ENCODE results near the gene GLO1. TPM values are rescaled to one million over a fixed set of nuclear protein-coding genes. Genes with fewer than 3 reads are reported as not detected.

Gene GLO1
- total and polyA plus RNA-seq, 2 donors (not counting 1 experiment from before 2014, with no cell fraction given) = 18.5 to 31.6 TPM

GRCh38 chr6:38720295-38720694, 17.4 kb upstream of the GLO1 start:
- ATAC-seq (ENCODE audit: low read depth) (no peak), DNase-seq (no peak)
- Histone ChIP-seq H3K27me3 (replicated peaks in 1 of 4; ENCODE audit: control extremely low read depth in 1 of 4, control insufficient read depth in 3 of 4, insufficient read depth in 4 of 4, low read length in 3 of 4) (peaks cover 0 to 32% (median 20%) of the 10 kb centered on the region in 4 experiments), H3K79me2 (ENCODE audit: control insufficient read depth, insufficient read depth, low read length) (no peaks in the 10 kb centered on the region), H4K20me1 (ENCODE audit: control insufficient read depth, insufficient read depth, low read length, poor library complexity, severe bottlenecking) (no peaks in the 10 kb centered on the region), H3K4me3 (ENCODE audit: control extremely low read depth in 1 of 5, extremely low read depth in 1 of 5, insufficient read depth in 1 of 5, low read depth in 2 of 5, low read length in 4 of 5) (no peak overlapping the region), H3K4me1 (ENCODE audit: control insufficient read depth in 2 of 2, insufficient read depth in 2 of 2, low read length in 2 of 2) (peaks cover 0 to 2% of the 10 kb centered on the region in 2 donors), H2AFZ (ENCODE audit: insufficient read depth, low read depth, low read length, poor library complexity, severe bottlenecking) (no peak overlapping the region), H3K27ac (ENCODE audit: low read length in 2 of 2) (no peak overlapping the region), H3K36me3 (replicated peaks in 1 of 2; ENCODE audit: control extremely low read depth in 1 of 2, control insufficient read depth in 1 of 2, extremely low read depth in 1 of 2, insufficient read depth in 2 of 2, low read length in 1 of 2) (no peaks in the 10 kb centered on the region), H3K9ac (ENCODE audit: low read length) (no peak overlapping the region), H3K4me2 (replicated peaks; ENCODE audit: low read depth, low read length, poor library complexity, severe bottlenecking) (no peak overlapping the region), H3K9me3 (ENCODE audit: control extremely low read depth in 1 of 3, control insufficient read depth in 2 of 3, insufficient read depth in 1 of 3, low read length in 2 of 3) (peaks cover 0 to 7% (median 6%) of the 10 kb centered on the region in 3 donors)
- no CpG with 5 or more reads among the region's 2 CpGs for WGBS (ENCODE audit: insufficient coverage)
- ChIA-PET CTCF (no interaction called here), POLR2A (no interaction called here)
- TF ChIP-seq, protein P1, sequence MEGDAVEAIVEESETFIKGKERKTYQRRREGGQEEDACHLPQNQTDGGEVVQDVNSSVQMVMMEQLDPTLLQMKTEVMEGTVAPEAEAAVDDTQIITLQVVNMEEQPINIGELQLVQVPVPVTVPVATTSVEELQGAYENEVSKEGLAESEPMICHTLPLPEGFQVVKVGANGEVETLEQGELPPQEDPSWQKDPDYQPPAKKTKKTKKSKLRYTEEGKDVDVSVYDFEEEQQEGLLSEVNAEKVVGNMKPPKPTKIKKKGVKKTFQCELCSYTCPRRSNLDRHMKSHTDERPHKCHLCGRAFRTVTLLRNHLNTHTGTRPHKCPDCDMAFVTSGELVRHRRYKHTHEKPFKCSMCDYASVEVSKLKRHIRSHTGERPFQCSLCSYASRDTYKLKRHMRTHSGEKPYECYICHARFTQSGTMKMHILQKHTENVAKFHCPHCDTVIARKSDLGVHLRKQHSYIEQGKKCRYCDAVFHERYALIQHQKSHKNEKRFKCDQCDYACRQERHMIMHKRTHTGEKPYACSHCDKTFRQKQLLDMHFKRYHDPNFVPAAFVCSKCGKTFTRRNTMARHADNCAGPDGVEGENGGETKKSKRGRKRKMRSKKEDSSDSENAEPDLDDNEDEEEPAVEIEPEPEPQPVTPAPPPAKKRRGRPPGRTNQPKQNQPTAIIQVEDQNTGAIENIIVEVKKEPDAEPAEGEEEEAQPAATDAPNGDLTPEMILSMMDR (IDR thresholded peaks at IDR 0.05) = no peak
- TF ChIP-seq EZH2 (IDR thresholded peaks at IDR 0.05; ENCODE audit: borderline replicate concordance, insufficient read depth, low read depth, low read length, poor library complexity, severe bottlenecking) = no peak
- no peaks in the 10 kb centered on the region for H3K4me1 Mint-ChIP-seq
- peaks cover 43% of the 10 kb centered on the region for H3K27me3 Mint-ChIP-seq
- H3K4me3 Mint-ChIP-seq = no peak overlapping the region
- H3K27ac Mint-ChIP-seq = no peak overlapping the region
- intact Hi-C loops (cut with micrococcal nuclease) = no loop called here
- no peaks in the 10 kb centered on the region for H3K9me3 Mint-ChIP-seq (ENCODE audit: insufficient read depth)

GRCh38 chr6:38719358-38719757, 16.4 kb upstream of the GLO1 start:
- H3K9me3 Mint-ChIP-seq (ENCODE audit: insufficient read depth) = no peaks in the 10 kb centered on the region
- H3K27ac ChIP-seq (ENCODE audit: low read length in 2 of 2) = no peak overlapping the region
- WGBS (ENCODE audit: insufficient coverage) = 100% methylated on average over 1 of the region's 1 CpG
- no peak for ATAC-seq (ENCODE audit: low read depth)
- ChIA-PET POLR2A (no interaction called here), CTCF (no interaction called here)
- H3K4me1 Mint-ChIP-seq = peaks cover 1% of the 10 kb centered on the region
- H3K4me2 ChIP-seq (replicated peaks; ENCODE audit: low read depth, low read length, poor library complexity, severe bottlenecking) = no peak overlapping the region
- TF ChIP-seq EZH2 (IDR thresholded peaks at IDR 0.05; ENCODE audit: borderline replicate concordance, insufficient read depth, low read depth, low read length, poor library complexity, severe bottlenecking) = no peak
- TF ChIP-seq, protein P1 (IDR thresholded peaks at IDR 0.05) = no peak
- peaks cover 9 to 11% of the 10 kb centered on the region in 2 donors for H3K4me1 ChIP-seq (ENCODE audit: control insufficient read depth in 2 of 2, insufficient read depth in 2 of 2, low read length in 2 of 2)
- H4K20me1 ChIP-seq (ENCODE audit: control insufficient read depth, insufficient read depth, low read length, poor library complexity, severe bottlenecking) = no peaks in the 10 kb centered on the region
- intact Hi-C loops (cut with micrococcal nuclease) = no loop called here
- peaks cover 0 to 40% (median 25%) of the 10 kb centered on the region in 4 experiments for H3K27me3 ChIP-seq (replicated peaks in 1 of 4; ENCODE audit: control extremely low read depth in 1 of 4, control insufficient read depth in 3 of 4, insufficient read depth in 4 of 4, low read length in 3 of 4)
- no peak overlapping the region for H3K4me3 ChIP-seq (ENCODE audit: control extremely low read depth in 1 of 5, extremely low read depth in 1 of 5, insufficient read depth in 1 of 5, low read depth in 2 of 5, low read length in 4 of 5)
- H3K9ac ChIP-seq (ENCODE audit: low read length) = no peak overlapping the region
- peaks cover 0 to 7% (median 6%) of the 10 kb centered on the region in 3 donors for H3K9me3 ChIP-seq (ENCODE audit: control extremely low read depth in 1 of 3, control insufficient read depth in 2 of 3, insufficient read depth in 1 of 3, low read length in 2 of 3)
- H3K4me3 Mint-ChIP-seq = no peak overlapping the region
- no peak for DNase-seq
- no peaks in the 10 kb centered on the region for H3K36me3 ChIP-seq (replicated peaks in 1 of 2; ENCODE audit: control extremely low read depth in 1 of 2, control insufficient read depth in 1 of 2, extremely low read depth in 1 of 2, insufficient read depth in 2 of 2, low read length in 1 of 2)
- H3K27me3 Mint-ChIP-seq = peaks cover 44% of the 10 kb centered on the region
- no peaks in the 10 kb centered on the region for H3K79me2 ChIP-seq (ENCODE audit: control insufficient read depth, insufficient read depth, low read length)
- H3K27ac Mint-ChIP-seq = no peak overlapping the region
- no peak overlapping the region for H2AFZ ChIP-seq (ENCODE audit: insufficient read depth, low read depth, low read length, poor library complexity, severe bottlenecking)

Measured in B cell (primary cell).